Transverse colon (tissue), 4 donors: ENCODE results near the gene BRF1. TPM values are rescaled to one million over a fixed set of nuclear protein-coding genes. Genes with fewer than 3 reads are reported as not detected.

ENCODE experiments used
- DNase-seq: peaks from one replicate; pipeline ENCODE4 v3.0.0-alpha.2; 2019
- H3K27ac ChIP-seq, 4 donors: fragments of 200-600 bp; sonication (generic); 2 replicates each; pipeline ENCODE4 v1.5.1; 2016 to 2018; ENCODE audit warnings: inconsistent platforms in 4 of 4
- H3K27me3 ChIP-seq: fragments of 200-600 bp; sonication (generic); 2 replicates; pipeline ENCODE4 v1.5.1; 2017; ENCODE audit warnings: inconsistent platforms
- H3K36me3 ChIP-seq, 4 donors: fragments of 200-600 bp; sonication (generic); 2 replicates each; pipeline ENCODE4 v1.5.1; 2017 to 2019; ENCODE audit warnings: inconsistent platforms in 4 of 4
- H3K4me1 ChIP-seq, 4 donors: fragments of 200-600 bp; sonication (generic); 2 replicates each; pipeline ENCODE4 v1.5.1; 2017 to 2020; ENCODE audit warnings: inconsistent platforms in 4 of 4
- H3K4me3 ChIP-seq, 4 donors: fragments of 200-600 bp; sonication (generic); 1 replicate in 1 of 4; 2 replicates in 3 of 4; pipeline versions ENCODE4 v1.5.1 to v1.6.1; 2017 to 2019; ENCODE audit warnings: inconsistent platforms in 4 of 4
- H3K9me3 ChIP-seq, 2 donors: fragments of 200-600 bp; sonication (generic); 2 replicates each; pipeline ENCODE4 v1.5.1; 2017 to 2019; ENCODE audit warnings: inconsistent platforms in 2 of 2
- CTCF ChIP-seq, 5 experiments: fragments of 200-600 bp in 3 of 5; fragments of 450-650 bp in 2 of 5; sonication (generic) in 3 of 5; IDR thresholded peaks; 1 replicate in 2 of 5; 2 replicates in 3 of 5; pipeline ENCODE4 v1.5.1; 2016 to 2017; ENCODE audit warnings: antibody characterized with exemption in 5 of 5, inconsistent platforms in 3 of 5, mild to moderate bottlenecking in 2 of 5, moderate library complexity in 1 of 5
- EP300 ChIP-seq: sonication (generic); formaldehyde crosslinking; IDR thresholded peaks from one replicate; pipeline ENCODE4 v1.6.1; 2017; ENCODE audit warnings: antibody characterized with exemption, low read depth
- POLR2A ChIP-seq: fragments of 450-650 bp; IDR thresholded peaks from one replicate; pipeline ENCODE4 v1.6.1; 2016; ENCODE audit warnings: antibody characterized with exemption, mild to moderate bottlenecking, moderate library complexity
- POLR2AphosphoS5 ChIP-seq, 3 donors: sonication (generic); formaldehyde crosslinking; IDR thresholded peaks; one replicate each; pipeline ENCODE4 v1.6.1; 2016; ENCODE audit warnings: antibody characterized with exemption in 3 of 3
- WGBS, 2 donors: methylation state at CpG; one replicate each; pipeline ENCODE4 v1.1.5; 2018; ENCODE audit warnings: low coverage in 1 of 2; 5-methylcytosine and 5-hydroxymethylcytosine counted together
- in situ Hi-C, 4 donors: fragments of 200-750 bp; cut with MboI; loops; one replicate each; pipeline versions ENCODE4 v1.15.0 to v1.15.1; 2017; ENCODE audit warnings: low sequenced_read_pairs in 3 of 4, low pct_ligation_motif_present in 1 of 4, low pct_unique_long_range_greater_than_20kb in 1 of 4
- intact Hi-C: fragments of 100-400 bp; cut with DNase I; formaldehyde crosslinking; loops from one replicate; pipeline ENCODE4 v1.15.1; 2023; ENCODE audit warnings: low total_unique reads
- total RNA-seq, 4 donors: library from RNA; depleted of rRNA; stranded (reverse); fragments of >200 nt; gene quantifications; one replicate each; pipeline ENCODE4 v1.1.0, GENCODE V29; 2016

The BRF1 gene
- total RNA-seq, 4 donors from 2014 or later = 36.2 to 93.9 (median 62.6) TPM

GRCh38 chr14:105203701-105204100 lies 97.1 kb downstream of the BRF1 start:
- Histone ChIP-seq H3K4me1 (peaks cover 0 to 22% (median 8%) of the 10 kb centered on the region in 4 donors), H3K27ac (no peak overlapping the region), H3K9me3 (no peaks in the 10 kb centered on the region), H3K27me3 (peaks cover 41% of the 10 kb centered on the region), H3K36me3 (no peaks in the 10 kb centered on the region), H3K4me3 (no peak overlapping the region)
- 63% methylated on average over 6 of the region's 6 CpGs; no CpG with 5 or more reads in 1 of the 2 donors for WGBS, 2 donors
- intact Hi-C loops (no loop called here), in situ Hi-C loops (no loop called here)
- DNase-seq = no peak
- TF ChIP-seq EP300 (no peak), POLR2AphosphoS5 (IDR thresholded peaks at IDR 0.05) (no peak), CTCF (IDR thresholded peaks at IDR 0.05) (no peak), POLR2A (no peak)

DNA sequence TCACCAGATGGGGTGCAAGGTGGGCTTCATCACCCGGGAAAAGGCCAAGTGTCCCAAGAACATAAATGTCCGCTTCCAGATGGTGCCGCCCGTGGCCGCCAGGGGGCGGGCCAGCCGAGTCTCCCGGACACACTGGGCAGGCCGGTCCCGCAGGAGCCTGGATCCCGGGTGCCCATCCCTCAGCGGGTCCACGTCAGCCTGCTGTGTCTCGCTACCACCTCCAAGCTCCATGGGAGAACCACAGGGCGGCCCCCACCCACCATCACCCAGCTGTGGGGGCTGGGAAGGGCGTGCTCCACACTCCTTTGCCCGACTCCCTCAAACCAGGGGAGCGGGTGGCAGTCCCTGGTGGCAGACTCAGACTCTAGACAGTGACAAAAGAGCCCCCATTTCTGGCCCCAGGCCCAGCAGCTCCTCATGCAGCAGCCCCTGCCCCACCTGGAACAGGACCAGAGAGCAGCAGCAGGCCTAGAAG lies 97.7 kb downstream of the BRF1 start:
- intact Hi-C loops (no loop called here), in situ Hi-C loops (no loop called here)
- H3K9me3 ChIP-seq = no peaks in the 10 kb centered on the region
- H3K4me1 ChIP-seq = peaks cover 0 to 22% (median 8%) of the 10 kb centered on the region in 4 donors
- no peak for TF ChIP-seq POLR2A
- TF ChIP-seq CTCF (IDR thresholded peaks at IDR 0.05) = peak; percentile 92 to 96 (median 94)
- no peak for TF ChIP-seq POLR2AphosphoS5 (IDR thresholded peaks at IDR 0.05)
- no peak for TF ChIP-seq EP300
- no peak overlapping the region for H3K4me3 ChIP-seq
- H3K27ac ChIP-seq = no peak overlapping the region
- H3K36me3 ChIP-seq = no peaks in the 10 kb centered on the region
- 6% methylated on average over 18 of the region's 18 CpGs; no CpG with 5 or more reads in 1 of the 2 donors for WGBS, 2 donors
- peak; percentile 80 for DNase-seq
- H3K27me3 ChIP-seq = peaks cover 47% of the 10 kb centered on the region

GRCh38 chr14:105201925-105202513 lies 98.8 kb downstream of the BRF1 start:
- Histone ChIP-seq H3K27ac (no peak overlapping the region), H3K4me1 (peaks cover 3 to 25% (median 9%) of the 10 kb centered on the region in 4 donors), H3K9me3 (no peaks in the 10 kb centered on the region), H3K27me3 (peaks cover 58% of the 10 kb centered on the region), H3K4me3 (no peak overlapping the region), H3K36me3 (no peaks in the 10 kb centered on the region)
- in situ Hi-C loops (no loop called here), intact Hi-C loops (no loop called here)
- no peak for DNase-seq
- TF ChIP-seq CTCF (IDR thresholded peaks at IDR 0.05) = no peak
- TF ChIP-seq POLR2A = no peak
- TF ChIP-seq POLR2AphosphoS5 (IDR thresholded peaks at IDR 0.05) = no peak
- no peak for TF ChIP-seq EP300
- 37% methylated on average over 19 of the region's 20 CpGs; no CpG with 5 or more reads in 1 of the 2 donors for WGBS, 2 donors

- 44% methylated on average over 27 of the region's 28 CpGs; no CpG with 5 or more reads in 1 of the 2 donors for WGBS, 2 donors
- DNase-seq = no peak
- intact Hi-C loops (no loop called here), in situ Hi-C loops (no loop called here)
- Histone ChIP-seq H3K27me3 (peaks cover 65% of the 10 kb centered on the region), H3K36me3 (no peaks in the 10 kb centered on the region), H3K27ac (no peak overlapping the region), H3K9me3 (no peaks in the 10 kb centered on the region), H3K4me3 (no peak overlapping the region), H3K4me1 (peaks cover 3 to 32% (median 16%) of the 10 kb centered on the region in 4 donors)
- TF ChIP-seq EP300 (no peak), CTCF (IDR thresholded peaks at IDR 0.05) (peak in 1 of 5 experiments; percentile 13)
Measured at GRCh38 chr14:105201156-105201924, 99.5 kb downstream of the BRF1 start.
